ENCODE measurements around the gene GNG13.
A peak's percentile ranks its signal among the peaks of the same experiment; 100 is the strongest.
"Not testable (repeated sequence)": the region's sequence is repeated elsewhere in the genome, so short reads cannot be mapped to it uniquely, and the experiment has no call there.

GNG13 gene

DNA sequence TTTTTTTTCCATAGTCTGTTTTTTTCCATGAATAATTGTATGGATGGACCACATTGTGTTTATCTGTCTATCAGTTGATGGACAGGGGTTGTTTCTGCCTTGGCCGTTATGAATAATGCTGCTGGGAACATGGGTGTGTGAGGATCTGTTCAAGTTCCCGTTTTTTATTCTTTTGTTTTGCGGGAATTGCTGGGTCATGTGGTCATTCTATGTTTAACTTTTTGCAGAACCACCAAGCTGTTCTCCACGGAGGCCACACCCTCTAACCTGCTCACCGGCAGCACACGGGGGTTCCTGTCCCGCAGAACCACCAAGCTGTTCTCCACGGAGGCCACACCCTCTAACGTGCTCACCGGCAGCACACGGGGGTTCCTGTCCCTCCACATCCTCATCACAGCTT, 45.9 kb downstream of the GNG13 start:
- DNase-seq: peak; percentile 84
- in situ Hi-C loops (cut with MboI; ENCODE audit: low pct_unique_long_range_greater_than_20kb, low sequenced_read_pairs): no loop called here

DNA sequence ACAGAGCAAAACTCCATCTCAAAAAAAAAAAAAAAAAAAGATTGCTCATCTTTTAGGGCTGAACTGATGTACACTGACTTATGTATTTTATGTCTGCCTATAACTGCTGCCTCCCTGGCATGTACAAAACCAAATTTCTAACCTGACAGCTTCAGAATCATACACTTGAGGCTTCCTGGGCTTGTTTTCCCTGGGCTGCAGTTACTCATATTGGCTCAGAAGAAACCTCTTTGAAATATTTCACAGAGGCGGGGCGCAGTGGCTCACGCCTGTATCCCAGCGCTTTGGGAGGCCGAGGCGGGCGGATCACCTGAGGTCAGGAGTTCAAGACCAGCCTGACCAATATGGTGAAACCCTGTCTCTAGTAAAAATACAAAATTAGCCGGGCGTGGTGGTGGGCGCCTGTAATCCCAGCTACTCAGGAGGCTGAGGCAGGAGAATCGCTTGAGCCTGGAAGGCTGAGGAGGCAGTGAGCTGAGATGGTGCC, 46.4 kb downstream of the GNG13 start:
- in situ Hi-C loops (cut with MboI; ENCODE audit: low pct_unique_long_range_greater_than_20kb, low sequenced_read_pairs): not testable (repeated sequence)

DNA sequence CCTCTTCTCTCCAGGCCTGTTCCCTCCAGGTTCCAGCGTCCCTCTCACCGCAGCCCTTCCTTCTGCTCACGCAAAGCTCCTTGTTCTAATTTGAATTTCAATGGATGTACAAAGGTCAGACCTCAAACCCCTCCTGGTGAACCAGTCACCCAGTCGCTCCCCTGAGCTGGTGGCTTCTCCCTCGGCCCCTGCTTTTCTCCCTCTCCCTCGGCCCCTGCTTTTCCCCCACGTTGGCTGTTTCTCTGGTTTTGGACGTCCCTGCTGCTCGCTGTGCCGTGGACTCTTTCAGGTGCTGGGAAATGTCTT, 48.6 kb downstream of the GNG13 start:
- no peak for DNase-seq
- in situ Hi-C loops (cut with MboI; ENCODE audit: low pct_unique_long_range_greater_than_20kb, low sequenced_read_pairs): no loop called here

More for the DNA sequence above, 46.4 kb downstream of the GNG13 start:
- not testable (repeated sequence) for DNase-seq

DNA sequence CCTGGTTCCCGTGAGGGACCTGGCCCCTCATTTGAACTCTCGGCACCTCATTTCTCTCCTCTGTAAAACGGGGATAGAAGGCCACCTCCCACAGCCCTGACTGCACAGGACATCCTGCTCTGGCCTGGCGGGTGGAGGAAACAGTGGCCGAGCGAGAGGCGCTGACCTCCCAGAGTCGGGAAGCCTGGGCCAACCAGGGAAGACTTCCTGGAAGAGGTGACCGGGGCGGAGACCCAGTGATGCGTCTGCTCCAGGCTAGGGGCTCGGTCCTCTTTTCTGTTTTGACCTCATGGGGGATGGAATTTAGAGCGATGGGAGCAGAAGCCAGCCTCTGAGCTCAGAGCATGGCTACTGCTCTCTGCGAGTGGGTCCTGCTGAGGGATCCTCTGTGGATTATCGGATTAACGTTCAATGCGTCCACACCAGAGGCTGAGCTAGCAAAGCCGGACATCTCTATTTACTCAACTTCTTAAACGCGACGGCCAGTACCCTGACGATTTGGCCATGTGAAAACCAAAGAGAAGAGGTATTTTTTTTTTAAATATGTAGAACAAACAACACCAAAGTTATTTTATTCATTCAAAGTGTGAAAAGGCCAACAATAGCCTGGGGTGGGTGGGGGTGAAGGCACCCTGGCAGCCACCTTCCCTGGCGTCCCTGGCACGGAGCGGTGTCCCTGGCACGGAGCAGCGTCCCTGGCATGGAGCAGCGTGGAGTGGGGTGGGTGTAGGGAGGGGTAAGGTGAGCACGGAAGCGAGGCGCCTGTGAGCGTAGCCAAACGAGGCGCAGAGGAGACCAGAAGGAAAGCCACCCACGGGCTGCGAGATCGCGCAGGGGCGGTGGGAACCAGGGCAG, 49.2 kb downstream of the GNG13 start:
- in situ Hi-C loops (cut with MboI; ENCODE audit: low pct_unique_long_range_greater_than_20kb, low sequenced_read_pairs): no loop called here
- no peak for DNase-seq

DNA sequence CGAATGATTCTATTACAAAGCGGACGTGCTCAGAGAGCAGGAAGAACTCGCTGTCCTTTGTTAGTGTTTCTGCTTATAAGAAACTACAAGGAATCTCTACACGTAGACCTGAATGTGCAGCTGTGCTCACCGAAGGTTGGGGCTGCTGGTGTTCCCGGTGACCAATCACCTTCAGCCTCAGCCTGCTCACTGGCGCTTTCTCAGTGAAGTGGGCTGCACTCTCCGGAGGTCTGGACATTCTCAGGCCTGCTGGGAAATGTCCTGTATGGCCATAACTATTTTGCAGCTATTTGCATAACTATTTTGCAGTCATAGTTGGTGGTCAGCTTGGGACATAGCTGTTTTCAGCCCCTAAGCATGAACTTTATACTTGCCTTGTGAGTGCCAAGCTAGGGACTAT, 50.0 kb downstream of the GNG13 start:
- DNase-seq: no peak
- in situ Hi-C loops (cut with MboI; ENCODE audit: low pct_unique_long_range_greater_than_20kb, low sequenced_read_pairs): no loop called here

DNA sequence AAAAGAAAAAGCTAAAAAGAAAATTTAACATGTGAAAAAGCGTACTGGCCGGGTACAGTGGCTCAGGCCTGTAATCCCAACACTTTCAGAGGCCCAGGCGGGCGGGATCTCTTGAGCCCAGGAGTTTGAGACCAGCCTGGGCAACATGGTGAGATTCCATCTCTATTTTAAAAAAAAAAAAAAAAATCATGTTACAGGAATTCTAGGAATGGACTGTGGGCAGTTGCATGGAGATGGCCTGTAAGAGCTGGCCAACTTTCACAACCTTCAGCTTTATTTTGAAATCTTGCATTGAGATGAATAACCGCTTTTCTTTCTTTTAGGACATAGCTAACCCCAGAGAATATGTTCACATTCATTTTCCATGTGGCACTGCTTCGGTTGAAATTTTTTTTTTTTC, 51.5 kb downstream of the GNG13 start:
- no peak for DNase-seq
- in situ Hi-C loops (cut with MboI; ENCODE audit: low pct_unique_long_range_greater_than_20kb, low sequenced_read_pairs): no loop called here

All from KBM-7 (cell line).